GM12891 (cell line): Measurements from ENCODE around the gene SIX4.

ENCODE experiments used
- PAX5 ChIP-seq: IDR thresholded peaks from 2 replicates; pipeline ENCODE4 v1.6.1; 2011; ENCODE audit warnings: low read length, moderate library complexity, mild to moderate bottlenecking; ENCODE audit not compliant: insufficient read depth, severe bottlenecking
- POLR2A ChIP-seq: IDR thresholded peaks from 2 replicates; pipeline ENCODE4 v1.6.1; 2011; ENCODE audit warnings: low read depth, low read length, control low read depth
- POLR2AphosphoS5 ChIP-seq: IDR thresholded peaks from 2 replicates; pipeline ENCODE4 v1.6.1; 2011; ENCODE audit warnings: low read depth, low read length, control low read depth
- POU2F2 ChIP-seq: IDR thresholded peaks from 2 replicates; pipeline ENCODE4 v1.6.1; 2011; ENCODE audit warnings: low read depth, mild to moderate bottlenecking, control low read depth, low read length, moderate library complexity
- SPI1 ChIP-seq: IDR thresholded peaks from 2 replicates; pipeline ENCODE4 v1.6.1; 2011; ENCODE audit warnings: low read depth, low read length, control low read depth
- TAF1 ChIP-seq: IDR thresholded peaks from 2 replicates; pipeline ENCODE4 v1.6.1; 2011; ENCODE audit warnings: low read depth, low read length, control low read depth

GRCh38 chr14:60723907-60724618, at the start of gene SIX4:
- TF ChIP-seq POLR2AphosphoS5 (no peak), POLR2A (no peak), TAF1 (no peak), PAX5 (no peak), SPI1 (no peak), POU2F2 (no peak)
